ENCODE results near the gene CHRNB1.

CHRNB1 gene

DNA sequence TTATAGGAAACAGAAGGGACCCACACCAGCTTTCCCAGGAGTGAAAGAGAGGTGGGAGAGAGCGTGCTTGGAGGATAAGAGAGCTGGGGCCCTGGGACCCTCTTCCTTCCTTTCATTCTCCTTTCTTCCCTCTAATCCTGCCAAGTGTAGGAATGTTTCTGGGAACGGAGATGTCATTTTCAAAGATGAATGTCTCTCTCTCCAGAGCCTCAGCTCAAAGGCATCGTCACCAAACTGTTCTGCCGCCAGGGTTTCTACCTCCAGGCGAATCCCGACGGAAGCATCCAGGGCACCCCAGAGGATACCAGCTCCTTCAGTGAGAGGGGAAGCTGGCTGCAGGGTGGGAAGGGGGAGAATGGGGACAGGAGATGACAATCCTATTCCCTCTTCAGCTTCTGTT is 3.6 kb upstream of the CHRNB1 start:
- peaks cover 16% of the 10 kb centered on the region for H3K27me3 Mint-ChIP-seq (ENCODE audit: low read depth)
- H3K36me3 Mint-ChIP-seq (ENCODE audit: low read depth) = no peaks in the 10 kb centered on the region
- peaks cover 71% of the 10 kb centered on the region for H3K4me1 Mint-ChIP-seq
- H3K9me3 Mint-ChIP-seq = no peaks in the 10 kb centered on the region
- TF ChIP-seq CTCF (IDR thresholded peaks at IDR 0.05; ENCODE audit: unreplicated experiment in 3 of 3) = no peak
- peak overlapping the region; percentile 97 to 99 (median 99) for H3K27ac Mint-ChIP-seq
- H3K4me3 Mint-ChIP-seq = peak overlapping the region; percentile 97 to 99 (median 98)

DNA sequence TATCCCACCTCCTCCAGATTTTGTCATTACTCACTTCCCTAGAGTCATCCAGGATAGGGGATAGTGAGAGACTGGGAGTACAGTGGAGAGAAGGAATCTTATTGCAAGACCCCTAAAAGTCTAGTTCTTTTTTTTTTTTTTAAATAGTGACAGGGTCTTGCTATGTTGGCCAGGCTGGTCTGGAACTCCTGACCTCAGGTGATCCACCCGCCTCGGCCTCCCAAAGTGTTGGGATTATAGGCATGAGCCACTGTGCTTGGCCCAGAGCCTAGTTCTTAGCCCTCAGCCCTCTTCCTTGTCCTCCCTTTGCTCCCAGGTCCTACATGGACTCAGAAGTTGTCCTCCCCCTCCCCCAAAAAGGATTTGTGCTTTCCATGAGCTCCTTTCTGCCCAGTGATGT is 2.7 kb upstream of the CHRNB1 start:
- peak overlapping the region; percentile 97 to 99 (median 99) for H3K27ac Mint-ChIP-seq
- peaks cover 9% of the 10 kb centered on the region for H3K27me3 Mint-ChIP-seq (ENCODE audit: low read depth)
- H3K36me3 Mint-ChIP-seq (ENCODE audit: low read depth) = no peaks in the 10 kb centered on the region
- H3K4me1 Mint-ChIP-seq = peaks cover 75% of the 10 kb centered on the region
- peak overlapping the region; percentile 54 to 98 (median 68) for H3K4me3 Mint-ChIP-seq
- H3K9me3 Mint-ChIP-seq = no peaks in the 10 kb centered on the region
- TF ChIP-seq CTCF (IDR thresholded peaks at IDR 0.05; ENCODE audit: unreplicated experiment in 3 of 3) = no peak

DNA sequence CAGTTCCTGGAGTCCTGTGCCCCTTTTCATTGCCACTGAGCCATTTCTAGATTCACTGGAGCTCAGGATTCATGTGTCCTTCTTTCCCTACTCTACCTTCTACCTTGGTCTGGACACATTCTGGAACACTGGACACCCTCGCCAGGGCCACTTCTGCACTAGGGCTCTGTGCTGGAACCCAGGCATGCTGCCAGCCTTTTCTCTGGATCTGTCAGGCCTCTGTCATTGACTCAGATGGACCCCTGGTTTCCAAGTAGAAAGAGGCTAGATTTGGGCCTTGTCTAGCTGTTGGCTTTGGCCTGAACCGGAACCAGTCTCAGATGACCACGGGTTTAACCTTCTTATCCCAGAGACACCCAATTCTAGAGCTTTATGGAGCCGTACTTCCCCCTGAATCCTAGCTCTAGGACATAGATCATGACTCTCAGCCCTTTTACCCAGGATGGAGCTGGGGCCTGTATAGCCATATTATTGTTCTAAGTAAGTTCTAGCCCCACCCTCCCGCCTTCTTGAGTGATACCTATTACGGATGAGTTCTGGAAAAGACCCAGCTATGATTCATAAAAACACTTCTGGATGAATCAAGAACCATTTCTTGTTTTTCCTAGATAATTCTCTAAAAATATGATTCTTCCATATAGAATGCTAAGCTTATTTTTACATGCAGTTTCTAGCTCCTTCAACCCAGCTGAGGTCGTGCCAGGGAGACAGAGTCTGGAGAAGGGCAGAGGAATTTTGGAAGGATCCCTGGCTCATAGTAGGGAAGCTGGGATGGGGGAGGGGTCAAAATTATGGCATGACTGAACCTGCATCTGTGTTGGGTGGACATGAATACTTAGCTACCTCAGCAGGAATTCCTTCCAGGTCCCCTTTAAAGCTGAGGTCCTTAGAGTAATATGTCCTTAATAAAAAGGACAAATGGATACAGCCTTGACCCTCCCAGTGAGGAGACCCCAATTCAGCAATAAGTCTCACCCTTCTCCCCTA is 1.1 kb upstream of the CHRNB1 start:
- peaks cover 4% of the 10 kb centered on the region for H3K36me3 Mint-ChIP-seq (ENCODE audit: low read depth)
- no peak for TF ChIP-seq CTCF (IDR thresholded peaks at IDR 0.05; ENCODE audit: unreplicated experiment in 3 of 3)
- peak overlapping the region; percentile 66 to 86 (median 85) for H3K27ac Mint-ChIP-seq
- peaks cover 72% of the 10 kb centered on the region for H3K4me1 Mint-ChIP-seq
- H3K9me3 Mint-ChIP-seq = no peaks in the 10 kb centered on the region
- H3K27me3 Mint-ChIP-seq (ENCODE audit: low read depth) = peaks cover 4% of the 10 kb centered on the region
- peak overlapping the region; percentile 82 to 94 (median 86) for H3K4me3 Mint-ChIP-seq

DNA sequence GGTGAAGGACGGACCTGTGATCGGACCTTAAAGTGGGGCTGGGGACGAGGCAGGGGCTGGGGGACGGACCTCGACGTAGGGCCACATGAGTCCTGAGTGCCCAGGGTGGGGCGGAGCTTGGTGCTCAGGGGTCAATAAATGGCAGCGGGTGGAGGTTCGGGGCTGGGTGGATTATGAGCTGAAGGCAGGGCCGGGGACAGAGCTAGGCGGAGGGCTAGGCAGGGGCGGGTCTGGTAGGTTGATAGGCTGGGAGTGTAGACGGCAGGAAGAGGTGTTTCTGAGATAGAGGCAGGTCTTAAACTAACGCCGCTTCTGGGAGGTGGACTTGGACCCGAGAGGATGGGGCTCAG is 733 bp downstream of the CHRNB1 start:
- Mint-ChIP-seq H3K27ac (peak overlapping the region; percentile 86 to 90 (median 87)), H3K36me3 (ENCODE audit: low read depth) (peaks cover 5% of the 10 kb centered on the region)

GRCh38 chr17:7448461-7448860 is 3.6 kb downstream of the CHRNB1 start:
- Mint-ChIP-seq H3K4me3 (peak overlapping the region in 2 of 3 experiments; percentile 50 to 82), H3K9me3 (no peaks in the 10 kb centered on the region), H3K36me3 (ENCODE audit: low read depth) (peaks cover 9% of the 10 kb centered on the region), H3K27me3 (ENCODE audit: low read depth) (peaks cover 4% of the 10 kb centered on the region), H3K27ac (peak overlapping the region in 2 of 3 experiments; percentile 48 to 49), H3K4me1 (peaks cover 38% of the 10 kb centered on the region)
- TF ChIP-seq CTCF (IDR thresholded peaks at IDR 0.05; ENCODE audit: unreplicated experiment in 3 of 3) = no peak

More for the DNA sequence above, 733 bp downstream of the CHRNB1 start:
- peaks cover 63% of the 10 kb centered on the region for H3K4me1 Mint-ChIP-seq
- peaks cover 4% of the 10 kb centered on the region for H3K27me3 Mint-ChIP-seq (ENCODE audit: low read depth)
- peak overlapping the region; percentile 82 to 94 (median 86) for H3K4me3 Mint-ChIP-seq
- H3K9me3 Mint-ChIP-seq = no peaks in the 10 kb centered on the region
- TF ChIP-seq CTCF (IDR thresholded peaks at IDR 0.05; ENCODE audit: unreplicated experiment in 3 of 3) = no peak

Measured in nephron (organoid).